CD4-positive, alpha-beta T cell treated with Interleukin-12 subunit alpha and Interleukin-12 subunit beta, for 1 hour (primary cell): Measurements from ENCODE around the gene THADA.

Experiments used
- DNase-seq: peaks from one replicate; pipeline ENCODE4 v3.0.0-alpha.2; 2020

THADA gene

DNA sequence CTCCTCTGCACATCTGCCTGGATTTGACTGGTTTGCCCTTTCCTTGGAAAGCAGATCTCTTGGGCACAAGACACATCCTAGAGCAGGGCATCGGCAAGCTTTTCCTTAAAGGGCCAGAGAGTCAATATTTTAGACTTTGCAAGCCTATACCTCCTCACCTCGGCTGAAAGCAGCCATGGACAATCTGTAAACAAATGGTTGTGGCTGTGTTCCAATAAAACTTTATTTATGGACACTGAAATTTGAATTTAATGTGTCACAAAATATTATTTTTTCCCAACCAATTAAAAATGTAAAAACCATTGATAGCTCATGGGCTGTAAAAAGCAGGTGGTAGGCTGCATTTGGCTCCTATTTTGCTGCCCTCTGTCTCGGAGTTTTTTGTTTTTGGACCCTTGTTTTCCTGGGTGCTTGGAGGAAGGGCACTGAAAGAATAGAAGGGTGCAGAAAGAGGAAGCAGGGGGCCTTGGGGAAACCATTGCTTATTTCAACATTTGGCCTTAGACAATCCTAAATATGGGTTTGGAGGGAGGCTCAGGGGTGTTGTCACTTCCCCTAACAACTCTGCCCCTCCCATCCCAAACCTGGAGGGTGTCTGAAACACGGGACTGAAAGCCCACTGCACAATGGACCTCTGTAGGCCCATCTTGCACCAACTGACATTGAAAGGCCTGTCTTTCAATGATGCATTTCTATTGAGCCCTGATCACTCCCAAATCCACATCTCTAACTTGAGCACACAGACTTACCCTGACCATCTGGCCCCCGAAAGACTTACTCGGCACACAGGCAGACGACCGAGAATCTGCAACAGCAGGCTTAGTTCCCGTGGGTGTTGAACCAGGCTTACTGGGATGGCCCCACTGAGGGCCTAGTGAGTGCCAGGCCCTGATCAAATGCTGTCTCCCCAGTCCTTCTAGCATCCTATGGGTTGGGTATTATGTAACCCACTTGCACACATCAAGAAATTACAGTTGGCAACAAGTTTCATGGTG, 362.3 kb downstream of the THADA start:
- DNase-seq = no peak

DNA sequence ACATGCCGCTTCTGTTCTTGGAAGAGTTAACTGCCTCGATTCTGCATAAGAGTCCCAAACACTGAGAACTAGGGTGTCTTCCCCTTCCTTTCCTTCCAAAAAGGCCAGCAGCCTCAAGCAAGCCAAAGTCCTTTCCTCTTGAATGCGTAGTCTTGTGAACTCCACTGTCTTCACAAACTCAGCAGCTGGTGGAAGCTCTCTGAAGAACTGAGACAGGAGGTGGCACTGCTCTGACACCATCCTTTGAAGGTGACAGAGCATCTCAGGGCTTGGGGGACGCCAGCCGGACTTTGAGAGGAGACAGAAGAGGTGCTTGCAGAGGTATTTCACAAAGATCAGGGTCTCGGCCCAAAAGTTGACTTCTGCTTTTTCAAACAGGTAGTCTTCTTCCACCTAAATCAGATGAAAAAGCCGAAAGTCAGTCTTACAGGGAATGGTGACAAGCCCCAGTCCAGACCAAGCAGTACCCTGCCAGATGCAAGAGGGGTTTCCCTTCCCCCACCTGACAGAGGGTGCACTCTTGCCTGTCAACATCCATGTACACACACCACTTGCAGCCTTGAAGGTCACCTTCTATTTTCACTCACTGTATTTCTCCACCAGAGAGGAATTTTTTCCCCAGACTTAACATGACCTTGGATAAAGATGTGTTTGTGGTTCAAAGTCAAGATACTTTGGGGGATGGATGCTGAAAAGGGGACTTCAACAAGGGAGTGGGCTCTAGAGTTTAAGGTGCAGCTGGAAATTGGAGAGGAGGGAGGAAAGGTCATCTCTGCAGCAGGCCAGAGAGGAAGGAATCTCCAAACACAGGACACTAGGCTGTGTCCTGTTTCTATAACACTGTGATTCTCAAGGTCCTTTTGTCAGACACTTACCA, 364.6 kb downstream of the THADA start:
- no peak for DNase-seq

DNA sequence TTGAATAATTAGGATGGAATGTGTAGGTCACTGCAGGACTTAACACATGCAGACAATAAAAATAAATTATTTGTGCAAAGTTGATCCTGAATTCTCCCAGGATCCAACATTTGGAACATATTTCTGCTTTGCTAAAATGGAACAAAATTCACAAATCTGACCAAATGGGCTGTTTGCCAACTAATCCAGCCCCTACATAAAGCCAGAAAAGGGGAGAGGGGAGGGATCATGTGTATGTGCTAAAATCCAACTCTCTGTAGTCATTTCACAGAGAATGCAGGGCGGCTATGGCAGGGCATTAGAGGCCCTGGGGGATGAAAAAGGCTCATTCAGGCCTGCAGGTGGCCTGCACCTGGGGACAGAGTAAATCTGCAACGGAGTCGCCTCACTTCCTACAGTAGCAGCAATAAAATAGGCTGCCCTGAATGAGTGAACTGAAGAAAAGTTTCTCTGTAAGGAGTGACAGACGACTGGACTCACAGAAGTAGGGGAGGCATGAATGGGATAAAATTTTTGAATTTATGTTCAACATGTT, 365.4 kb downstream of the THADA start:
- DNase-seq = no peak

DNA sequence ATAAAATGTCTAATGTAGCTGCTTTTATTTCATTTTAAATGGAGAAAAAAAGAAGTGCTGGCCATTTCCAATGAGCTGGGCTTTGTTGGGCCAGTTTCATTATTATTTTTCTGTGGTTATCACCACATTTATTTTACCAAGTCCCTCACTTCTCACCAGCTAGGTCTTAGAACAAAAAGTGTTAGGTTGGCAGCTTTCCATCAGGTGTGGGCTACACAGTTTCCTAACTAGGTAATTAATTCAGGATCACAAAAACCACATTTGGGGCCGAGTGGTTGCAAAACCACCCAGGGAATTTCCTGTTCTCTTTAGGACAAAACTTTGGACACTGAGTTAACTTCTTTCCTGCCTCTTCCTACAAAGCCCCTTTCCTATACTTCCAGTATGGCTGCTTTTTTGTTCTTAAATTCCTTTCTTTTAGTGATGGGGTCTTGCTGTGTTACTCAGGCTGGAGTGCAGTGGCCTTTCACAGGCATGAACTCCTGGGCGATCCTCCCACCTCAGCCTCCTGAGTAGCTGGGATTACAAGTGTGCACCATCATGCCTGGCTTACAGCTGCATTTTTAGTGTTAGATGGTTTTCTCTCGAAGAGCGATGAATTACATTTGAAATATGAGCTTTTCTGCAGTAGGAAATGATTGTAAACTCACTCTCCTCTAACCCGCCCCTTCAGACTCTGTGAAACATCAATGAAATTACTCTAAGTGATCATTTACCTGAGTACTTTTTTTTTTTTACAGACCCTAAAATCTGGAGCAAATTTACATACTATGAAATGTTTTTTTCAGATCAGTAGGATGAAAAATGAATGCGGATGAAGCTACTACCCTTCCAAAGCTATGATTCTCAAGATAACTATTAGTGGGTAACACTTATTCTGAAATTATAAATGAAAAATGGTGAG, 366.8 kb downstream of the THADA start:
- peak; percentile 45 for DNase-seq

DNA sequence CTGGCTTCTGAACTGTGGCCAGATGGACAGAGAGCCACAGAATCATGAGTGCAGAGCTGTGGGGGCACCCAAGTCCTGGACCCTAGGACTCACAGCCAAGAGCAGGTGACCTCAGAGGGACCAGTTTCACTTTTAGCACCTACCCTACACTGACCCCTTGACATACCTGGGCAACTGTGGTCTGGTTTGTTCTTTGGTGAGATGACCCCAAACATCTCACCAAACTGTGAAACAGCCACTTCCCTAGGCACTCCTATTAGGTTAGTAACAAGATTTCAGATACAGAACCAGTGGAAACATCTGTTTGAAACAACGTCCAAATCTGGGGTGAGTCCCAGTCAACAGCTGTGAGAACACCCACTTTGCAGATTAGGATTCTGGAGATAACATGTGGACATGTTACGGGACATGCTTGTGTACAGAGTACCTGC, 367.5 kb downstream of the THADA start:
- peak; percentile 25 for DNase-seq

DNA sequence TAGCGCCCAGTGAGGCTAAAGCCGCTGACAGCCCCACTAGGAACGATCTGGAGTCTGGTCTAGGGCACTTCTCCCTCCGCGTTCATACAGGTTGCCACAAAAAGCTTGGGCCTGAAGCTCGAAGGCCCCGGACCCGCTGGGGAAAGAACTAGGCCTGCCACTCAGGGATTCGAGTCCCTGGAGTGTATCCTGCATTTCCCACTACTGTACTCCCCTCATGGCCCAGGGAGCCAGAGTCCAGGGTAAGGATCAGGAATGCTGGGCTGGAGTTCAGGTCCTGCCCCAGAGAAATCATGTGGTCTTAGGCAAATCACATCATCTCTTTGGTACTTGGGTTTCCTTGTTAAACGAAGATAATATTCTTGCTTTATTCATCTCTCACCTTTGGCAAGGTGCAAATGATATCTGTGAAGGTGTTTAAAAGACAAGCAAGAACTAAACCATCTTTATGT, 368.0 kb downstream of the THADA start:
- peak; percentile 11 for DNase-seq

DNA sequence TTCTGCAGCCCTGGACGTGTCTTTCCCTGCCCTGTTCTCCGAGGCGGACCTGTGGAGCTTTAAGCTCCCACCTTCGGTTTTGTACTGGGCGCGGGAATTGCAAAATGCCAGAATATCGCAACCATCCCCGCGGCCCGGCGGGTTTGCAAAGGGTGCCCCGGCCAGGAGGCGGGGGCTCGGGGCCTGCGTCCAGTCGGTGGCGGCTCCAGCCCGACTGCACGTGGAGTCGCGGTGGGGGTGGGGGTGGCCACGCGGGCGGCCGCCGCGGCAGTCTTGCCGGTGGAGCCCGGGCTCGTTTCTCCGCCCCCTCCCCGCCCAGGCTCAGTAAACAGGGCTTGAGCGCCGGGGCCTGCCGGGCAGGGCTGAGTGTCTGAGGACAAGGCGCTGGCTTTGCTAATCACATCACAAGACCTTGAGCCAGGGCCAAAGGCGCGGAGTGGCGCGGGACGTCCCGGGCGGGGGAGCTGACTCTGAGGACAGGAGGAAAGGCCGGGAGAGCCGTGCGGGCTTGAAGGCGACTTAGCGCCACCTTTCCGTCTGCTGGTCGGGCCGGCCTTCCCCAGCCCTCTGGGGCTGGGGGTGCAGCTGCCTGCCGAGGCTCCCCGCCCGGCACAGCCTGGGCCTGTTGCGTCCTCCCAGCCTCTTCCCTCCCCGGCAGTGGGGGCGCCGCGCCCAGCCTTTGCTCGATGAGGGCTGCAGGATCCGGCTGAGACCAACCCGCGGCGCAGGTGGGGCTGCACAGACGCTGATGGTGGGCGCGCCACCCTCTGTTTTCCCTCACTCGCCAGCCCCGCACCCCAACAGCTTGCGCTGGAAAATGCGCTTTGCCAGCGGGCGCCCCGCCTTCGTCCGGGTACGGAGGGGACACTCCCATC, 368.6 kb downstream of the THADA start:
- DNase-seq = peak; percentile 58

DNA sequence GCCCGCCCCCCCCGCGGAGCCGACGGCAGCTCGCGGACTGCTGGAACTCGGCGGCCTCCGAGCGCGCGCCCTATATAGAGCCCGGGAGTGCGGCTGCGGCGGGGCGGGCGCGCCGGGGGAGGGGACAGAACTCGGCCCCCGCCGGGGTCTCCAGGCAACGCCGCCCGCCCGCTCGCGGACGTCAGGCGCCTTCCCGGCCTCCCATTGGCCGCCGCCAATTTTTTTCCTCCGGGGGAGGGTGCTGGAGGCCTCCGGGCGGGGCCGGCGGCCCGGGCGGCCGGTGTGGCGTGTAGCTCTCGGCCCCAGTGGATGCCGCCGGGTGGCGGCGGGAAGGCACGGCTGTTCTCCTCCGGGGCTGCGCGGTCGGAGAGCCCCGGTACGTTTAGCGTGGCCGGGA, 369.3 kb downstream of the THADA start, which contains the start of gene ZFP36L2:
Gene ZFP36L2, minus strand, starts transcription at position 49 of the 397 bp plus-strand sequence. CDS start 291 bp downstream, outside the sequence.
- DNase-seq = peak; percentile 97

DNA sequence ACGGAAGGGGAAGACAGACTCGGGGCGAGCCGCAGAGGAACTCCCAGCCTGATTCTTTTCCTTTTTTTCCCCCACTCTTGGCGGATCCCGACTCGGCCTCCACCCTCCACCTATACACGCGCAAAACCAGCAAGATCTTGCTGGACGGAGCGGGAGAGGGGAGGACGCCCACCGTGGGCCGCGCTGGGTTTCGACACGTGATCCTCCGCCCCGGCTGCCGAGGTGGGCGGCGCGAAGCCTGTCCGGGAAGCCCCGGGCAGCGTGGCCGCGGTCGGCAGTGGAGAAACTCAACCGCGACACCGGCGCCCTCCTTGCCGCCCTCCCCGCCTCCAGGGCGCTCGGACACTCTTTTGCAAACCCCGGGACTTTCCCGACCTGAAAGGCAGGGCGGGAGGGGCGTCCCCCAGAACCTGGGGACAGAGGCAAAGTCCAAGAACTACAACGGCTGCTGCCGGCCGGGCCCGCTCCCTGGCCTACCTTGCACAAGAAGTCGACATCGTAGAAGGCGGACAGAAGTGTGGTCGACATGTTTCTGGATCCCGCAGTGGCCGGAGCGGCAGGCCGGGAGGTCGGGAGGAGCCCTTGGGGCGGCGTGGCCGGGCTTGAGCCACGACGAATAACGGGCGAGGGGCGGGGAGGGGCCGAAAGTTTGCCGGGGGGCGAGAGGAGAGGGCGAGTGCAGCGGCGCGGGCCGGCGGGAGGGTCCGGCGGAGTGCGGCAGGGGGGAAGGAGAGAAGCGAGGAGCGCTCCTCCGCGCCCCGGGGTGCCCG, 369.9 kb downstream of the THADA start:
- peak; percentile 81 for DNase-seq

DNA sequence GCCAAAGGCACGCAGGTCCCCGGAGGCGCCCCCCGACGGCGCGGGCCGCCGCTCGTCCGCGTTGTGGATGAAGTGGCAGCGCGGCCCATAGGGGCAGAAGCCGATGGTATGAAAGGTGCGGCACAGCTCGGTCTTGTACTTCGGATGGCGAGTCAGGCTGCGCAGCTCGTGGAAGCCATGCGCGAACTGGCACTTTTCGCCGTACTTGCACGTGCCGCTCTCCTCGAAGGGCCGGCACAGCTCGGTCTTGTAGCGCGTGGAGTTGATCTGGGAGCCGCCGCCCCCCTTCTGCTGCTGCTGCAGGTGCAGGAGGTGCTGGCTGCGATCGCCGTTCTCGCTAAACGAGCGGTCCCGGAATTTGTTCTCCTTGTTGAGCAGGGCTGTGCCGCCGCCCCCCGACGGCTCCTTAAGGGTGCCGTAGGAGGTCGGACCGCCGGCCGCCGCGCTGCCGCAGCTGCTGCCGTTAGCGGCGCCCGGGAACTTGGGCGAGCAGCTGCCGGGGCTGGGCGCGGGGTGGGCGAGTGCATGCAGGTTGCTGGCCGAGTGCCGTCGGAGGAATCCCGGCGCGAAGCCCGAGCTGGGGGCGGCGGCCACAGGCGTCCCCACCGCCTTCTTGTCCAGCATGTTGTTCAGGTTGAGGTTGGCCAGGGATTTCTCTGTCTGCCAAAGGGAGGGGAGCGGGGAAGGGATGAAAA, 370.6 kb downstream of the THADA start:
- DNase-seq = peak; percentile 72

DNA sequence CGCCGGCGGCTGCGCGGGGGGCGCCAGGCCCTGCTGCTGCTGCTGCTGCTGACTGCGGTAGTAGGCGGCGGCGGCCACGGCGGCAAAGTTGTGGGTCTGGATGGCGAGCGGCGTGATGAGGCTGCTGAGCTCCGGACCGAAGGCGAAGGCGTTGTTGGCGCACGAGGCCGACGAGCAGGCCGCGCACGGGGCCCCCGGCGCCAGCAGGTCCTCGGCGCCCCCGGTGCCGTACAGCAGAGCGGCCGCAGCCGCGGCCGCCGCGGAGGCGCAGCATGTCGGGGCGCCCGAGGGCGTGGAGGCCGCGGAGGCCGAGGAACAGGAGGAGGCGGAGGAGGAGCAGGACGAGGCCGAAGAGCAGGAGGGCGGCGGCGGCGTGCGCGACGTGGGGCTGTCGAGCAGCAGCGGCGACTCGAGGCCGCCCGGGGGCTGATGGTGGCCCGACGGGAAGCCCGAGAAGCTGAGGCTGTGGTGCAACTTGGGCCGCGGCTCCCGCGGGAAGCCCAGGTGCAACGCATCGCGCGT, 371.2 kb downstream of the THADA start:
- peak; percentile 49 for DNase-seq

DNA sequence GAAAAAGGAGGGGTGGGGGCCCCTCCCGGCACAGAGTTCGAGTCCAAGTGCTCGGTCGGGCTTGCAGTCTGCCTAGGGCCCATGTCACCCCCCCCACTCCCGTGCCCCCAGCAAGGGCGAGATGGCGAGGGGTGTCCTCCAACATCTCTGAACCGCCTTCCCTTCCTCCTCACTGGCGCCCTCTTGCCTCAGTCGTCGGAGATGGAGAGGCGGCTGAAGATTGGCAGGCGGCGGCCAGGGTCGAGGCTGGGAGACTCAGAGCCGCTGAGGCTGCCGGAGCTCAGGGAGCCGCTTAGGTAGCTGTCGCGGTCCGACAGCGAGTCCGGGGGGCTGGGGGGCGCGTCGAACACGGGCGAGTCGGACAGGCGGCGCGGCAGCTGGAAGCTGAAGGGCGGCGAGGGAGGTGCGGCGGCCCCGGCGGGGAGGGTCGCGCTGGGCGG, 371.7 kb downstream of the THADA start:
- DNase-seq = peak; percentile 76

DNA sequence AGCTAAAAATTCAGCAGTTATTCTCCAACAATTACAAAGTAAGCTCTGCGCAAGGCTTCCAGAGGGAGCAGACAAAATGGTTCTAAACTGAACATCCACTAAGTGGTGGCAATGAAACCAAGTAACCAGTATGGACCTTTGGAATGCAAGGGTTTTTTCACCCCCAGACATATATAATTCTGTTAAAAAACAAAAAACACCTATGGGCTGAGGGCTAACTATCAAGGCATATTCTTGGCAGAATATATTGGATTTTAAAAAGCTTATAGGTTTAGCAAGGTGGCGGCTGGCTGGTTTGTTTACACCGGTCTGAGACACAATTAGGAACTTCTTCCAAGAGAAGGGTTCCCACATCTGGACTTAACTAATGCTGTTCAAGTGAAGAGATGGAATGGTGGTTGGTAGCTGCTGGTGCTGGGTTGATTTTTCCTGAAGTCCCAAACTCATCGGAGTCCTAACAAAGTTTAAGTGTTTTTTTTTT, 372.3 kb downstream of the THADA start:
- DNase-seq = peak; percentile 25

DNA sequence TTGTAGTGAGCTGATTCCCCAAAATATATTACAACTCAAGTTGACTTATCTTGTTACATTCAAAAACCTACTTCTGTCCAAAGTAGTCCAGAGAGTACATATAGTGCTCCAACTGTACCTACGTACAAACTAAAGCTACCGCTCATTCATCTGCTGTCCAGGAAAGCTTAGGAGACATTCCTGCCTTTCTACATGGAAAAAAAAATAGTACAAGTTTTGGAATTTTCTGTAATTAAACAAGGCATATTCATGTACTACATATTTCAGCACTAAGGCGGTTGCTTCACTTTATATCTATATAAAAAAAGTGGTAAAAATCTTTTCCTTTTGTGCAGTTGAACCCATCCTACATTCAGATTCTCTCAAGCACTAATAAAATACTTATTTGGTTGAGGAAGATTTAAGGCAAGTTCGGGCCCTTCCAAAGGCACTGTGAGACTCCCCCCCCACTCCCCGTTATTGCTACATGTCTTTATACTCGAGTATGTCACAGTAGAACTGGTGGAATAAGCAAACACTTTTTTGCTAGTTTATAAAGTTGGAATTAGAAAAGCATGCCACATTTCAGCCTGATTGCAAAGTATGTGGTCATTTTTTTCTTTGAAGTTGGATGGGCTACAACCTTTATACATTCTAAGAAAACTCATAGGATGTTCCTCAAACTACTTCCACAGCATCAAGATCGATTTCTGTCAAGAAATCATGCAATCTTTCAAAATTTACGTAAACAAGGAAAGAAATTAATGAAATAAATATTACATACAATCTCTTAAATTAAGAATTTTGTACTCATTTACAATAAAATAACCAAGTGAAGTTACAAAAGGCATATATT, 373.1 kb downstream of the THADA start:
- DNase-seq = peak; percentile 29

DNA sequence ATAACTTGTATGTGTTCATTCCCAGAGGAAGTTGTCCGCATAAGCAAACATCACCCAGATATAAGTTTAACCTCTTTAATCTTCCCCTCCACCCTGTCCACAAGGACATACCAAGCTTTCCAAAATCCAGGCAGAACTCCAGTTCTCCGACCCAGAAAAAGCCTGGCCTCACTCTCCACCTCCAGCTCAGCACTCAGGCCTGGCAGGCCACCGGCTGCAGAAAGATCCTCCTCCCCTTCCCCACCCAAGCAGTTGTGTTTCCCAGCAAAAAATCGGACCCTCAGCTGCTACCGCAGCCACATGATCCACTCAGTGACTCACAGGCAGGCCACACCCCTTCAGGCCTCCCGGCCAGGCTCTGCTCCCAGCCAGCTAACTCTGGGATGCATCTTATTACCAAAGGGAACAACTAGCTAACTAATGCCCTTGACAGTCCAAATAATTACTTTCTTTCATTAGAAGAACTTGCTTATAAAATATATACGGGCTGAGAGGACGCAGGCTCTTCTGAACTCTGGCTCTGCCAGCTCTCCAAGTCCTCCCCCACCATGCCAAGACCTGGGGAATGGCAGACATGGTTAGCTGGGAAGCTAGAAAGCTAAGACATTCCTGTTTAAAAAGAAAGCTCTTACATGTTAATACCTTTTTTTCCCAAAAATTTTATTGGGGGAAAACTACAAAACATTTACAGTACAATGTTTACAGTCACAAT, 373.9 kb downstream of the THADA start:
- peak; percentile 61 for DNase-seq

DNA sequence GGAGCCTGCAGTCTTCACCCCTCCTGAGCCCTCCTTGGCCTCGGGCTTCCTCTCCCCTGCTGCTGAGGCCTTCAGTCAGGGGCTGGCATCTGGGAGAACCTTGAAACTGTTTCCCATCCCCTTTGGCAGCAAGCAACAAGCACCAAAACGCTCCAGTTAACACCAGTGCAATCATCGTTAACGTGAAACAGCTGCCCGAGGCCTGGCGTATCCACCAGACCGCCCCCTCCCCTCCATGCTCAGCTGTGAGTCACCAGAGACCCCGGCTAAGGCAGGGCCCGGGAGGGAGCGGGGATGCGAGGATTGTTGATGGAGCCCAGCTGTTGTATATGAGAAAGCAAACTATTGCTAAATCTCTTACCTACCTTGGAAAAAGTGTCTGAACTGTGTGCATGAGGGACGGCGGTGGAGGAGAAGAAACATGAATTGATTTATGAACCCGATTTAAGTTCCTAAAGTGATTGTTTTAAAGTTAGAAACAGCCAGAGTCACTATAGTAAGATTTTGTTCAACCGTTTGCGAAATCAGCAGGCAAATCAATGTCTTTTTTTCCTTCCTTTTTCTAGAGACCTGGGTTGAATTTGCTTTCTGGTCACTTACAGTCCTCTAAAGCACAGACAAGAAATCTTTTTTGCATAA, 374.6 kb downstream of the THADA start:
- peak; percentile 42 for DNase-seq

DNA sequence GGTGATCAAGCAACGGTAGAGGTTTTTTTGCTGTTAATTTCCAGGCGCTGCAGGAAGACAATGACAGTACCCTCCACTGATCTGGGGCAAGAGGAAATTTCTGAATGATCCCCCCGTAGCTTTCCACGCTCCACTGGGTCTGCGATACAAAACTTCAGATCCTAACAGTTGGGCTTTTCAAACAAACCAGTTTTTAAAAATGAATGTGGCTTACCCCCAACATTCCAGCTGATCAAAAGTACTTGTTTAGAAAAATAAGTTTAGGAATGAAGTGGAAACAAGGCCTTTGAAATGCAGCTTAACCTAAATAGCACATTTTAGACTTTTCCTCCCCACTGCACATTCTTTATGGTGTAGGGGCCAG, 375.1 kb downstream of the THADA start:
- no peak for DNase-seq
